HL-60 (cell line): ENCODE results near the gene NEDD4L.

Experiments
- DNase-seq, 2 experiments: peaks; one replicate each; pipeline ENCODE4 v3.0.0-alpha.2; 2010 to 2020; ENCODE audit warnings: low read depth in 1 of 2, low spot score in 1 of 2
- H3K27ac ChIP-seq: fragments of 250-450 bp; sonication (Bioruptor Pico); replicated peaks from 2 replicates; pipeline ENCODE4 v1.5.1; 2020; ENCODE audit warnings: mild to moderate bottlenecking, moderate library complexity
- H3K27me3 ChIP-seq: fragments of 250-450 bp; sonication (Bioruptor Pico); 2 replicates; pipeline ENCODE4 v1.5.1; 2021; ENCODE audit warnings: mild to moderate bottlenecking, moderate library complexity; ENCODE audit not compliant: insufficient read depth, poor library complexity, severe bottlenecking
- H3K4me3 ChIP-seq: replicated peaks from 2 replicates; pipeline ENCODE4 v1.5.1; 2011; ENCODE audit warnings: mild to moderate bottlenecking, control low read depth, low read length; ENCODE audit not compliant: insufficient read depth
- CTCF ChIP-seq: IDR thresholded peaks from one replicate; pipeline ENCODE4 v1.5.1; 2011; ENCODE audit warnings: low read length, control low read depth, inconsistent platforms; ENCODE audit not compliant: insufficient read depth
- GABPA ChIP-seq: IDR thresholded peaks from 2 replicates; pipeline ENCODE4 v1.6.1; 2012; ENCODE audit warnings: low read depth
- POLR2AphosphoS5 ChIP-seq: IDR thresholded peaks from 2 replicates; pipeline ENCODE4 v1.6.1; 2012; ENCODE audit warnings: low read depth
- REST ChIP-seq: IDR thresholded peaks from 2 replicates; pipeline ENCODE4 v1.6.1; 2012; ENCODE audit warnings: low read depth; ENCODE audit not compliant: insufficient replicate concordance
- SPI1 ChIP-seq: IDR thresholded peaks from 2 replicates; pipeline ENCODE4 v1.6.1; 2012; ENCODE audit warnings: low read depth, mild to moderate bottlenecking, borderline replicate concordance

The NEDD4L gene

GRCh38 chr18:58396966-58397365 lies 352.9 kb downstream of the NEDD4L start:
- Histone ChIP-seq H3K27ac (no peak overlapping the region), H3K4me3 (no peak overlapping the region), H3K27me3 (peaks cover 9% of the 10 kb centered on the region)
- no peak for DNase-seq
- no peak for TF ChIP-seq GABPA
- no peak for TF ChIP-seq SPI1
- no peak for TF ChIP-seq POLR2AphosphoS5
- no peak for TF ChIP-seq REST
- TF ChIP-seq CTCF = no peak

GRCh38 chr18:58397385-58398132 lies 353.5 kb downstream of the NEDD4L start:
- DNase-seq = no peak
- no peak overlapping the region for H3K27ac ChIP-seq
- no peak overlapping the region for H3K4me3 ChIP-seq
- H3K27me3 ChIP-seq = peaks cover 9% of the 10 kb centered on the region
- no peak for TF ChIP-seq GABPA
- TF ChIP-seq SPI1 = no peak
- TF ChIP-seq POLR2AphosphoS5 = no peak
- no peak for TF ChIP-seq CTCF
- no peak for TF ChIP-seq REST

GRCh38 chr18:58398648-58399398 lies 354.8 kb downstream of the NEDD4L start:
- Histone ChIP-seq H3K27me3 (peaks cover 9% of the 10 kb centered on the region), H3K27ac (no peak overlapping the region), H3K4me3 (no peak overlapping the region)
- TF ChIP-seq CTCF (no peak), GABPA (no peak), REST (no peak), SPI1 (no peak), POLR2AphosphoS5 (no peak)
- no peak for DNase-seq
